Mucosa of stomach (tissue), 1 donor: ENCODE results near the gene SLC6A13.

Experiments
- H3K27me3 ChIP-seq: one replicate; pipeline ENCODE4 v1.7.0; 2013; ENCODE audit warnings: mild to moderate bottlenecking, low read length; ENCODE audit not compliant: control insufficient read depth, insufficient read depth
- H3K36me3 ChIP-seq: one replicate; pipeline ENCODE4 v1.7.0; 2013; ENCODE audit warnings: low read length; ENCODE audit not compliant: control insufficient read depth, insufficient read depth
- H3K4me1 ChIP-seq: one replicate; pipeline ENCODE4 v1.7.0; 2013; ENCODE audit warnings: mild to moderate bottlenecking, low read length; ENCODE audit not compliant: control insufficient read depth, insufficient read depth
- H3K4me3 ChIP-seq: one replicate; pipeline ENCODE4 v1.7.0; 2013; ENCODE audit warnings: low read length
- H3K9ac ChIP-seq: one replicate; pipeline ENCODE4 v1.7.0; 2013; ENCODE audit warnings: mild to moderate bottlenecking, low read length, moderate library complexity
- H3K9me3 ChIP-seq: one replicate; pipeline ENCODE4 v1.7.0; 2013; ENCODE audit warnings: mild to moderate bottlenecking, low read length, moderate library complexity; ENCODE audit not compliant: control insufficient read depth
- donor health status: Pancreatic carcinoma.

SLC6A13 gene

DNA sequence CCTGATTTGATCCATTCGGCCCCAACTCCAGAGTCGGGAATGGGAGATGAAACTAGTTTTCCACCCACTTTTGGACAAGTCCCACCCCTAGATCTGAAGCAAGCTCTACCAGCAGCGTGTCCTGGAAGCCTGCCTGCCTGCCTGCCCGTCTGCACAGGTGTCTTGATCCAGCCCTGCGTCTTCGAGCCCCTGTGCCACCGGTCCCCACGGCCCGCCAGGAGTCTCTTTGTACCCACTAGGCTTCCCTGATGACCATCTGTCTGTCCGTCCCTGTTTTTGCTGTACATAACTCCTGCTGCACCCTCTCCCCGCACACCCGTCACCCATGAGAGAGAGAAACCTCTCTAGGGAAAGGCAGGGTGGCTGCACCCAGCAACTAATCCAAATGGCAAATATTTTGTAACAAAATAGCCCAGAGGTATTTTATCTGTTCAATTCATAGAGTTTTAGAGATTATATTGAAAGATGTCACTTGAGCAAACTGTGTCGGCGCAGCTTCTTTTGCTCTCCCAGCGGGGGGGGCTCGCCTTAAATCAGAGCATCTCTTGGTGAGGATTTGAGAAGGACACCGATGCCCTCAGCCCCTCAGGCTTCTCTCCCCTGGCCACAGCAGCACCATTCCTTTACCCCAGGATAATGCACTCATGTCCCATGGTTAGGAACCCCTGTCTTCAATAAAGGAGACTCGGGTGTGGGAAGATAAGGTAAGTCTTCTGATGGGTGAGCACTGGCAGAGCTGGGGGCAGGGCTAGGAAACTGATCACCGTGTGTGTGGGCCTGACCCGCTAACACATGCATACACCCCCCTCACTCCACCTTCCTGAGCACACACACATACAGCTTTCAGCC, 84.4 kb downstream of the SLC6A13 start:
- Histone ChIP-seq H3K4me1 (peaks cover 28% of the 10 kb centered on the region), H3K27me3 (peaks cover 26% of the 10 kb centered on the region), H3K4me3 (no peak overlapping the region), H3K36me3 (no peaks in the 10 kb centered on the region), H3K9ac (no peak overlapping the region), H3K9me3 (no peaks in the 10 kb centered on the region)

DNA sequence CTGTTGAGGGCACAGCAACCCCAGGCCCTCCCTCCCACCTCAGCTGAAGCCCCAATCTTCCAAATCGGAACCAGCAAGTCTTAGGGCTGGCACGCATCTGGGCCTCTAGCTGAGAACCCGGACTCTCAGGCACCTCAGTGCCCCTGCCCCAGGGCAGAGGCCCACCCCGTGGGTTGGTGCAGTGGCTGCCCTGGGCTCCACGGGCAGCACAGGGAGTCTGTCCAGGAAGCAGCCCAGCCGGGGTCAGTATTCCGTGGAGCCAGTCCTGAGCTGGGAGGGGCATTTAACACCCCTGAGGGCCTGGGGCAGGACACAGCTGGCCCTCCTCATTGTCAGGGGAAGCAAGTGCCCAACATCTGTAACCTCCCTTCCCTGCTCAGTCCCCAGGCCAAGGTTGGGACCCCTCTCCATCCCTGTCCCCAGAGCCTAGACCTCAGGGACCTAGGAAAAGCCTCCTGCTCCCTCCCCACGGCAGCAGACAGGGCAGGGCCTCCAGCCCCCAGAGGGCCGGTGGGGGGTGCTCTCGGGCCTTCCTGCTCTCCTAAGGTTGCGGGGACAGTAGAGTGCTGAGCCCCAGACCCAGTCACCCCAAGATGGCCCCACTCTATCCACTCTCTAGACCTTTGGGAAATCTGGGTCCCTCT, 85.2 kb downstream of the SLC6A13 start:
- no peaks in the 10 kb centered on the region for H3K9me3 ChIP-seq
- H3K4me1 ChIP-seq = peaks cover 34% of the 10 kb centered on the region
- no peak overlapping the region for H3K4me3 ChIP-seq
- no peaks in the 10 kb centered on the region for H3K36me3 ChIP-seq
- peaks cover 31% of the 10 kb centered on the region for H3K27me3 ChIP-seq
- no peak overlapping the region for H3K9ac ChIP-seq

DNA sequence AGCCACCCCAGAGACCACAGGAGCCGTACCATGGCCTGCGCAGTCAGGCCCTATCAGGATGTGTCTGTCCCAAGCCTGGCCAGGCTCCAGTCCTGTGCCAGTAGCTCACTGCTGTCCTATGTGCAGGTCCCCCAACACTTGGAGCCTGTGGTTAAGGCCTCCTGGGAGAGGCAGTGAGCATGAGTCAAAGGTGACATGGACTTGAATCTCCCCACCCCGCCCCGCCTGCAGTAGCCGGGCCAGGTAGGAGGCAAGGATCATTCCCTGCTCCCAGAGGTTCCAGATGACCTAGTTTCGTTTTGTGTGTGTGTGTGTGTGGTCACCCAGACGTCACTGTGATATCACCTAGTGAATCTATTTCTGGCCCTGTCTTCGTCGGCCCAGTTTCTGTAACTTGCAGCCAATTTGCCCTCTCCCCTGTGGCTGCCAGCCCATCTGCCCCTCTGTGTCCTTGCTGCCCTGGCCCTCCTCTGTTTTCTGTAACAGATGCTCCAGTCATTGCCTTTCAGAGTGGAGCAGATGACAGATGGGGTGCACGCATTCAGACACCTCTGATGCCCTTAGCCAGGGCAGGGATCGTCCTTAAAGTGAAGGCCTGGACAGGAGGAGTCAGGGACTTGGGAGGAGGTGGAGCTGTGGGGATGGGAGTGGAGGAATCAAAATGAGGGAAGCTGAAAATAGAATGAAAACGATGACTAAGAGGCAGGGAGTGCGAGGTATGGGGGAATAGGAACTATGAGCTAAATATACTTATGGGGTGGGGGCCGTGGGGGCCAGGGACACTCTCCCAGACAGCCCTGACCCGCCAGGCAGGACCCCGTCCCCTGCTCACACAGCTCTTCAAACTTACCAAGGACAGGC, 86.1 kb downstream of the SLC6A13 start:
- Histone ChIP-seq H3K4me3 (no peak overlapping the region), H3K27me3 (peaks cover 30% of the 10 kb centered on the region), H3K9me3 (no peaks in the 10 kb centered on the region), H3K9ac (no peak overlapping the region), H3K36me3 (no peaks in the 10 kb centered on the region), H3K4me1 (peaks cover 40% of the 10 kb centered on the region)

DNA sequence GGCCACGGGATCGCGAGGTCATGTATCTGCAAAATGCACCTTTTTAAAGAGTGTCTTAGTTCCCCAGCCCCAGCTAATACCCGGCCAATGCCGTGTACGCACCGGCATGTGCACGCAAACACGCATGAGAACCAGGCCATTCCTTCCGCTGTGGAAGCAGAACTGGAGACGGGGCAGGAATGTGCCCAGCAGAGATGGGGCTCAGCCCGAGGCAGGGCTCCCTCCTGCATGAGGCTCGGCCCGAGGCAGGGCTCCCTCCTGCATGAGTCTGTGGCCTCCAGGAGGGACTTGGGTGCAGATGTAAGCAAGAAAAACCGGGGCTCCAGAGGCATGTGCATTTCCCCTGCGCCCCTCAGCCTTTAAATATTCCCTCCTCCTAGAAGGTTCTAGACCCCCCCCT, 86.9 kb downstream of the SLC6A13 start:
- H3K4me1 ChIP-seq = peaks cover 42% of the 10 kb centered on the region
- no peak overlapping the region for H3K9ac ChIP-seq
- no peaks in the 10 kb centered on the region for H3K36me3 ChIP-seq
- peaks cover 30% of the 10 kb centered on the region for H3K27me3 ChIP-seq
- H3K4me3 ChIP-seq = no peak overlapping the region
- H3K9me3 ChIP-seq = no peaks in the 10 kb centered on the region

DNA sequence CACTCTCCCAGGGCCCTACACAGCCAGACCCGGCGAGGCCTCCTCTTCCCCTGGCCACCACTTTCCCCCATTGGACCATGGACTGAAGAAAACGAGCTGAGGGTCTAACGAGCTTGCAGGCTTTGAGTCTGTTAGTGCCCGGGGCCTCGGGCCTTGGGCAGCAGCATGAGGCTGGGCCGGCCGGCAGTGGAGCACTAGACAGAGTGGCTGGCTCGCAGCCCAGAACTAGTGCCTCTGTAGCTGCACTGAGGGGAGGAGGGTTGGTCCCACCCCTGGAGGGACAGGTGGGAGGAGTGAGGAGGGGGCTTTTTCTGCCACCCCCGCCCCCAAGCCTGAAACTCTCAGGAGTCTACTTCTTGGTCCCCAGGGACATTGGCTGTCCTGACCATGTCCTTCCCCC, 87.4 kb downstream of the SLC6A13 start:
- Histone ChIP-seq H3K9me3 (no peaks in the 10 kb centered on the region), H3K27me3 (peaks cover 30% of the 10 kb centered on the region), H3K4me3 (no peak overlapping the region), H3K36me3 (no peaks in the 10 kb centered on the region), H3K4me1 (peaks cover 42% of the 10 kb centered on the region), H3K9ac (no peak overlapping the region)

DNA sequence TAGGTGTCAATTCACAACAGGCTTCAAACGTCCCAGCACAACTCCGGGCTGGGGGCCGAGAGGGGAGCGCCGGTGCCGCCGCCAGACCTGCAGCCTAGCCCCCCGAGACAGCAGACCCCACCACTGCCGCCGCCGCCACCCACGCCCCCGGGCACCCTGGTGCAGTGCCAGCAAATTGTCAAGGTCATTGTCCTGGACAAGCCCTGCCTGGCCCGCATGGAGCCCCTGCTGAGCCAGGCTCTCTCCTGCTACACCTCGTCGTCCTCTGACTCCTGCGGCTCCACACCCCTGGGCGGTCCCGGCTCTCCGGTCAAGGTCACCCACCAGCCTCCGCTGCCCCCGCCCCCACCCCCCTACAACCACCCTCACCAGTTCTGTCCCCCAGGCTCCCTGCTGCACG, 88.0 kb downstream of the SLC6A13 start:
- Histone ChIP-seq H3K9ac (no peak overlapping the region), H3K9me3 (no peaks in the 10 kb centered on the region), H3K4me1 (peaks cover 42% of the 10 kb centered on the region), H3K36me3 (no peaks in the 10 kb centered on the region), H3K27me3 (peaks cover 30% of the 10 kb centered on the region), H3K4me3 (no peak overlapping the region)

DNA sequence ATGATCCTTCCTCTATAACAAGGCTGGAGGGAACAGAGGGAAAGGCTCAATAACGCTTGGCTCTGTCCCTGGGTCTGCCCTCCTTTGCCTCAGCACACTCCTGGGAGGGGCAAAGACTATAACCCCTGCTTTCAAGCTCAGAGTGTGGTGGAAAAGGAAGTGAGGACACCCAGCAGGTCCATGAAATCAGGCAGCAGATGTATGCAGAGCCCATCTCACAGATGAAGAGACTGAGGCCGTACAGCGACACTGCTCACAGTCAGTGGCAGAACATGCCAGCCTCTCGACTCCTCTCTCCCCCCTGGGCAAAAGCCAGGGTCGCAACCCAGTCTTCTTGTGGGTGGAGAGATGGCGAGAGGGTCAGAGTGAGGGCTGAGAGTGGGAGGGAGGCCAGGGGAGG, 88.5 kb downstream of the SLC6A13 start:
- H3K36me3 ChIP-seq = no peaks in the 10 kb centered on the region
- H3K4me1 ChIP-seq = peaks cover 42% of the 10 kb centered on the region
- H3K4me3 ChIP-seq = no peak overlapping the region
- H3K27me3 ChIP-seq = peaks cover 31% of the 10 kb centered on the region
- H3K9ac ChIP-seq = no peak overlapping the region
- no peaks in the 10 kb centered on the region for H3K9me3 ChIP-seq

DNA sequence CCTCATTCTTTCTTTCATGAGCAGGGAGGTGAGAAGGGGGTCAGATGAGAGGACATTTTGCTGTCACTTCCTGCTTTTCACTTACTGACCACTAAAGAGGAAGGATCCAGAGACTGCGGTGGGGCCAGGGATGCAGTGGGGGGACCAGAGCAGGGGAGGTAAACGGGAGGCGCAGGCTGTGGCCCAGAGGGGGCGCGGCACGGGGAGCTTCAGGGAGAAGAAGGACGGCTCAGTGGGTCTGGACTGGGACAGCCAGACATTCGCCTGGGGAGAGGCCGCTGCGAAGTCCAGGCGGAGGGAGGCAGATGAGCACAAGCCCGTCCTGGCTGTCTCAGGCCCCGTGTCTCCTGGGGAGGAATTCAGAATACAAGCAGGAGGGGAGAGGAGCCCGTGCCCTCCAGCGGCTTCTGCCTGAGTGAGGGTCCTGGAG, 89.9 kb downstream of the SLC6A13 start:
- Histone ChIP-seq H3K4me3 (no peak overlapping the region), H3K27me3 (peaks cover 24% of the 10 kb centered on the region), H3K4me1 (peaks cover 47% of the 10 kb centered on the region), H3K9ac (no peak overlapping the region), H3K9me3 (no peaks in the 10 kb centered on the region), H3K36me3 (no peaks in the 10 kb centered on the region)

DNA sequence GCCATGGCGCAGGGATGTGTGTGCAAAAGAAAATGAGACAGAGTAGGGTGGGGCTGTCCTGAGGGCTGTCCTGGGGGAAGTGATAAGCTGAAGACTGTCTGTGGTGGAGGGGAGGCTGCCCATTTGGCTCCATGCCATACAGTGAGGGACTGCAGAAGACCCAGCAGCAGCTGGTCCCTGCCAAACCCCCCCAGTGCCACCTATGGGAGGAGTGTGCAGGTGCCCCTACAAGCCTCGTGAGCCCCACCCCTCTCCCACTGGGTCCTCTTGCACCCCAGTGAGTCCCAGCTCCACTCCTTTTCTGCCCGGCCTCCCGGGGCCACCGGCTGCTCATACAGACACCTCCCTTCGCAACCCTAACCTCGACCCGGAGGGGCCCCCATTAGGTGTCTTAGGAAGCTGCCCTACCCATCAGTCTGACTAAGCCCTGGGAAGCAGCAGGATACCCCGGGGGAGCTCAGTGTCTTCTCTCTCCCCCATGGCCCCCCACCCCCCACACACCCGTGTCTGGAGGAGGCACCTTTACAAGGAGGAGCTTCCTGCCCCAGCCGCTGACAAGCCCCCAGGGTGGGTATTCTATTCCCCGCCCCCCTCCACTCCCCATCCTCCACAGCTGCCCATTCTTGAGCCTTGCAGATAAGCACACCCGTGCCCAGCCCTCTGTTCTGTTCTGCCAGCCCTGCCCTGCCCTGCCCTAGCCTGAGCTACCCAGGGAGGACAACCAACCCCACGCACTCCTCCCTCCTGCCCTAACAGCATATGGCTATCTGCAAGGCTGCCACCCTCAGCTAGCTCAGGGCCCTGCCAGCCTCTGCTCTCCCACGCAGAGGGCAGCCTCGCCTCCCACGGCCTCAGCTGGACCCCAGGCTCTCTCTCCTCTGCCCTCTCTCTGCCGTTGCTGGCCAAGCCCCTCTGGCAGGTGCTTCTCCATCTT, 90.6 kb downstream of the SLC6A13 start:
- Histone ChIP-seq H3K27me3 (peaks cover 24% of the 10 kb centered on the region), H3K4me3 (no peak overlapping the region), H3K9ac (no peak overlapping the region), H3K9me3 (no peaks in the 10 kb centered on the region), H3K36me3 (no peaks in the 10 kb centered on the region), H3K4me1 (peaks cover 44% of the 10 kb centered on the region)

DNA sequence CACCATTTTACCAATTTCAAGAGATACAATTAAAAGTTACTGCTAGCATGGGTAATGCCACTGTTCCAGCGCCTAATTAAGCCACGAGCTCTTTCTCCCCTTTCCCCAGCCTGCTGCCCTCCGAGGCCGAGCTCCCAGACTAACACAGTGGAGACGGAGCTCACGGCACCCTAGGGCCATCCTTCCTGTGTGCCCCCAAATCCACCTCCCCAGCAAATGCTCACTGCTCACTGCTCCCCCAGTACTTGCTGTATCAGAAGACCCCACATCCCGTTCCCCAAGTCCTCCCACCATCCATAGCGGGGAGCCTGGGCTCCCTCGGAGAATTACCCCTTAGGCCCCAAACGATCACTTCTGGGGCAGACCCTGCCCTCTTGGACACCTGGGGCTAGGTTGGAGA, 91.4 kb downstream of the SLC6A13 start:
- H3K4me1 ChIP-seq = peaks cover 37% of the 10 kb centered on the region
- no peak overlapping the region for H3K9ac ChIP-seq
- H3K27me3 ChIP-seq = peaks cover 24% of the 10 kb centered on the region
- no peaks in the 10 kb centered on the region for H3K36me3 ChIP-seq
- no peak overlapping the region for H3K4me3 ChIP-seq
- no peaks in the 10 kb centered on the region for H3K9me3 ChIP-seq
